ENCODE results near the gene DEFB118.

- TF ChIP-seq, protein P1, sequence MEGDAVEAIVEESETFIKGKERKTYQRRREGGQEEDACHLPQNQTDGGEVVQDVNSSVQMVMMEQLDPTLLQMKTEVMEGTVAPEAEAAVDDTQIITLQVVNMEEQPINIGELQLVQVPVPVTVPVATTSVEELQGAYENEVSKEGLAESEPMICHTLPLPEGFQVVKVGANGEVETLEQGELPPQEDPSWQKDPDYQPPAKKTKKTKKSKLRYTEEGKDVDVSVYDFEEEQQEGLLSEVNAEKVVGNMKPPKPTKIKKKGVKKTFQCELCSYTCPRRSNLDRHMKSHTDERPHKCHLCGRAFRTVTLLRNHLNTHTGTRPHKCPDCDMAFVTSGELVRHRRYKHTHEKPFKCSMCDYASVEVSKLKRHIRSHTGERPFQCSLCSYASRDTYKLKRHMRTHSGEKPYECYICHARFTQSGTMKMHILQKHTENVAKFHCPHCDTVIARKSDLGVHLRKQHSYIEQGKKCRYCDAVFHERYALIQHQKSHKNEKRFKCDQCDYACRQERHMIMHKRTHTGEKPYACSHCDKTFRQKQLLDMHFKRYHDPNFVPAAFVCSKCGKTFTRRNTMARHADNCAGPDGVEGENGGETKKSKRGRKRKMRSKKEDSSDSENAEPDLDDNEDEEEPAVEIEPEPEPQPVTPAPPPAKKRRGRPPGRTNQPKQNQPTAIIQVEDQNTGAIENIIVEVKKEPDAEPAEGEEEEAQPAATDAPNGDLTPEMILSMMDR (IDR thresholded peaks at IDR 0.05): no peak
- no peak for TF ChIP-seq POLR2A (IDR thresholded peaks at IDR 0.05)
These were observed 5.9 kb downstream of the DEFB118 start for GRCh38 chr20:31374346-31374745.

Data from vagina (tissue), 2 donors.